ENCODE measurements around the gene LARP1B. TPM values are rescaled to one million over a fixed set of nuclear protein-coding genes. Genes with fewer than 3 reads are reported as not detected.

LARP1B gene
- total and polyA plus RNA-seq, 2 of the 8 experiments (the other 6 are each of a cell fraction or from before 2014, with no cell fraction given), result 10.6 to 47.0 TPM

- Histone ChIP-seq H3K23ac (ENCODE audit: insufficient read length) (no peak overlapping the region), H2BK120ac (replicated peaks; ENCODE audit: low read depth, low read length) (no peak overlapping the region), H3K4me3 (ENCODE audit: extremely low read depth in 1 of 4, insufficient read depth in 2 of 4, low read depth in 3 of 4, low read length in 4 of 4) (no peak overlapping the region), H3K79me1 (ENCODE audit: low read depth, low read length) (no peaks in the 10 kb centered on the region), H4K5ac (ENCODE audit: insufficient read length, low read depth, low read length) (no peak overlapping the region), H2BK15ac (ENCODE audit: low read length) (no peak overlapping the region), H3K14ac (ENCODE audit: insufficient read length) (no peak overlapping the region), H3K27ac (ENCODE audit: low read depth, low read length) (no peak overlapping the region), H4K91ac (replicated peaks; ENCODE audit: insufficient read length, low read length) (no peak overlapping the region), H3K36me3 (ENCODE audit: control insufficient read depth in 2 of 4, insufficient read depth in 4 of 4, low read length in 3 of 4) (peaks cover 0 to 13% (median 0%) of the 10 kb centered on the region in 4 experiments; a peak in 1 of 8 replicates), H3K27me3 (replicated peaks in 1 of 4; ENCODE audit: control insufficient read depth in 3 of 4, extremely low read depth in 1 of 4, insufficient read depth in 3 of 4, low read length in 3 of 4) (no peaks in the 10 kb centered on the region), H3K9me3 (ENCODE audit: insufficient read depth in 2 of 2, low read depth in 1 of 2, low read length in 1 of 2) (peaks cover 0 to 9% of the 10 kb centered on the region in 2 experiments; a peak in 1 of 4 replicates), H2AFZ (ENCODE audit: low read length) (no peak overlapping the region), H3K4me1 (replicated peaks in 1 of 4; ENCODE audit: control insufficient read depth in 3 of 4, insufficient read depth in 4 of 4, low read length in 3 of 4) (peaks cover 0 to 3% (median 1%) of the 10 kb centered on the region in 4 experiments; a peak in 2 of 7 replicates), H3K56ac (replicated peaks; ENCODE audit: insufficient read length, low read depth, low read length) (no peak overlapping the region), H2BK12ac (ENCODE audit: low read depth, low read length) (no peak overlapping the region), H4K8ac (ENCODE audit: extremely low read depth, insufficient read depth, low read length) (no peak overlapping the region), H2AK5ac (ENCODE audit: low read depth, low read length) (no peak overlapping the region), H3K4me2 (ENCODE audit: insufficient read depth in 1 of 2, low read depth in 2 of 2, low read length in 2 of 2) (no peak overlapping the region), H2BK20ac (ENCODE audit: low read length) (no peak overlapping the region), H4K20me1 (replicated peaks in 1 of 2; ENCODE audit: control insufficient read depth in 1 of 2, insufficient read depth in 2 of 2, low read length in 2 of 2) (no peaks in the 10 kb centered on the region), H3K18ac (ENCODE audit: extremely low read depth, low read length) (no peak overlapping the region), H3K4ac (replicated peaks; ENCODE audit: insufficient read length, low read depth, low read length) (no peak overlapping the region), H3K9ac (replicated peaks in 1 of 4; ENCODE audit: extremely low read depth in 1 of 4, low read depth in 3 of 4, low read length in 3 of 4) (no peak overlapping the region), H2BK5ac (ENCODE audit: low read depth, low read length) (no peak overlapping the region), H3K79me2 (ENCODE audit: control insufficient read depth in 1 of 2, insufficient read depth in 2 of 2, low read length in 2 of 2) (no peaks in the 10 kb centered on the region), H3K23me2 (ENCODE audit: low read depth, low read length) (no peaks in the 10 kb centered on the region)
- DNase-seq (ENCODE audit: low read depth in 1 of 2, low spot score in 2 of 2) (no peak), FAIRE-seq (no peak)
- no peak for TF ChIP-seq RBBP5 (IDR thresholded peaks at IDR 0.05; ENCODE audit: borderline replicate concordance, low read depth, low read length)
- no peak for TF ChIP-seq SAP30 (IDR thresholded peaks at IDR 0.05; ENCODE audit: insufficient read depth, insufficient replicate concordance, low read length)
- TF ChIP-seq RAD21 (IDR thresholded peaks at IDR 0.05 in 1 of 2, conservative IDR thresholded peaks at IDR 0.05 in 1 of 2; ENCODE audit: low read depth in 2 of 2, low read length in 2 of 2), result peak; percentile 27 to 33; a peak in 3 of 4 replicates
- TF ChIP-seq SIX5 (IDR thresholded peaks at IDR 0.05; ENCODE audit: low read depth, low read length), result no peak
- no peak for TF ChIP-seq TBP (IDR thresholded peaks at IDR 0.05; ENCODE audit: low read depth, low read length)
- peak in 1 of 3 experiments; percentile 12; a peak in 1 of 4 replicates for TF ChIP-seq CTCF (IDR thresholded peaks at IDR 0.05; ENCODE audit: control extremely low read depth in 1 of 3, insufficient read depth in 1 of 3, low read depth in 1 of 3, low read length in 3 of 3)
- no peak for TF ChIP-seq KDM1A (IDR thresholded peaks at IDR 0.05; ENCODE audit: borderline replicate concordance, low read length)
- ChIA-PET POLR2A (ENCODE audit: partially characterized antibody) (no interaction called here), CTCF (ENCODE audit: partially characterized antibody) (interaction anchor here (0.6 to 1.5 kb wide), 4 partner anchors 90 to 228 kb away, joined by 3 to 5 read pairs (median 3); no protein-coding TSS in a partner anchor)
- 100% methylated on average over 2 of the region's 2 CpGs; no CpG with 5 or more reads in 1 of the 2 experiments for WGBS, 2 experiments (ENCODE audit: extremely low coverage in 1 of 2, insufficient coverage in 1 of 2, insufficient read length in 1 of 2, insufficient replicate concordance in 2 of 2, low coverage in 1 of 2, low lambda C conversion rate in 2 of 2, missing lambda C conversion rate in 1 of 2)
Observed at GRCh38 chr4:128158894-128159293, 97.8 kb downstream of the LARP1B start.

Measured in H1 (cell line).